SK-N-SH (cell line): ENCODE data around the gene CFAP299.

Experiments used
- FOSL2 ChIP-seq: IDR thresholded peaks from 2 replicates; pipeline ENCODE4 v1.4.0; 2012; ENCODE audit warnings: low read depth, mild to moderate bottlenecking, moderate library complexity, borderline replicate concordance
- RAD21 ChIP-seq: IDR thresholded peaks from 2 replicates; pipeline ENCODE4 v1.6.1; 2012; ENCODE audit warnings: mild to moderate bottlenecking, low read length
- RFX5 ChIP-seq: IDR thresholded peaks from 2 replicates; pipeline ENCODE4 v1.6.1; 2012; ENCODE audit warnings: mild to moderate bottlenecking, improper control_type of control experiment, low read length
- USF2 ChIP-seq: fragments of 150-350 bp; IDR thresholded peaks from 2 replicates; pipeline ENCODE4 v1.6.1; 2017; ENCODE audit warnings: antibody characterized with exemption, low read length, low read depth, borderline replicate concordance

DNA sequence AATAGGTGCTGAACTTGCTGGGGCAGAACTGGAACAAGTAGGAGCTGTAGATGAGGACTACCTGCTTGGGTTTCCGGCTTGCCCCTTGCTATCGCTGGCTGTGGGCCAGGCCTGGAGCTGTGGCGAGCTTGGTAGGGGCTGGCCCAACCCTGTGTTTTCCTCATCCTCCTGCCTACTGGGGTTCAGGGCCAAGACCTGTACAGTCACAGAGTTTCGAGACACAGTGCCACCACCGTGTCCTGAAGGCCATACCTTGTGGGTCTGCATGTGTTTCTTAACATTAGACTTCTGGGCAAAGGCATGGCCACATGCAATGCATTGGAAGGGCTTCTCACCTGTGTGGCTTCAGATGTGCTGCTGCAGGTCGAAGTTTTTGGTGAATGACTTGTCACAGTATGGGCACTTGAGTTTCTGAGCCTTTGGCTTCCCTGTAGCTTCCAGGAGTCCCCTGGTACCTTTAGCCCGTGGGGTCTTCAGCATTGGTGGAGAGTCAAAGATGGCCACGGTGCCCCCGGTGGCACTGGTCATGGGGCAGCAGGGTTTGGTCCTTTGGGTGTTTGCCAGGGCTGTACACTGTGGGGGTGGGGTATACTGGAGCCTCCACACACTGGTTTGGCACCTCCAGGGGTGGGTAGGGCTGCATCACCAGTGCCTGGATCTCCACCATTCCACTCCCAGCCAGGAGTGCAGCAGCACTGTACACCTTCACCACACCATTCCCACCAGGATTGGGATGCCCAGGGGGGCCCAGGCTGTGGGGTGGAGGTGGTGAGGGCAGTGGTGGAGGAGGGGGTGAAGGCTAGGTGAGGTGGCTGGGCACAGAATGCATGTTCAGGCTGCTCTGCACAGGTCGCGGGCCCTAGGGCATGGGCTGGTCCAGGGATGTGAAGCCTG lies 52.1 kb downstream of the CFAP299 start:
- TF ChIP-seq RAD21 (no peak), FOSL2 (no peak), RFX5 (no peak), USF2 (no peak)
